Measurements from ENCODE around the gene PCBP3. TPM values are rescaled to one million over a fixed set of nuclear protein-coding genes. Genes with fewer than 3 reads are reported as not detected.
"Not testable (repeated sequence)": the region's sequence is repeated elsewhere in the genome, so short reads cannot be mapped to it uniquely, and the experiment has no call there.

Gene PCBP3
- total RNA-seq, 1 donor from 2014 or later, result 72.7 TPM

- peaks cover 2% of the 10 kb centered on the region for H3K9me3 Mint-ChIP-seq (ENCODE audit: unreplicated experiment)
- peaks cover 2% of the 10 kb centered on the region for H3K27me3 Mint-ChIP-seq (ENCODE audit: unreplicated experiment)
- no peak for TF ChIP-seq CTCF (IDR thresholded peaks at IDR 0.05; ENCODE audit: partially characterized antibody, unreplicated experiment)
- H3K4me1 Mint-ChIP-seq (ENCODE audit: low read depth, unreplicated experiment), result peaks cover 3% of the 10 kb centered on the region
- no peak overlapping the region for H3K27ac Mint-ChIP-seq (ENCODE audit: unreplicated experiment)
- DNase-seq, result no peak
- H3K36me3 Mint-ChIP-seq (ENCODE audit: unreplicated experiment), result peaks cover 19% of the 10 kb centered on the region
- H3K4me3 Mint-ChIP-seq (ENCODE audit: unreplicated experiment), result no peak overlapping the region
These were observed 70.1 kb downstream of the PCBP3 start for GRCh38 chr21:45713613-45714012.

GRCh38 chr21:45715441-45715840, 71.9 kb downstream of the PCBP3 start:
- no peak for DNase-seq
- Mint-ChIP-seq H3K27ac (ENCODE audit: unreplicated experiment) (no peak overlapping the region), H3K36me3 (ENCODE audit: unreplicated experiment) (peaks cover 15% of the 10 kb centered on the region), H3K9me3 (ENCODE audit: unreplicated experiment) (peaks cover 1% of the 10 kb centered on the region), H3K4me1 (ENCODE audit: low read depth, unreplicated experiment) (peaks cover 3% of the 10 kb centered on the region), H3K27me3 (ENCODE audit: unreplicated experiment) (no peaks in the 10 kb centered on the region), H3K4me3 (ENCODE audit: unreplicated experiment) (no peak overlapping the region)
- TF ChIP-seq CTCF (IDR thresholded peaks at IDR 0.05; ENCODE audit: partially characterized antibody, unreplicated experiment), result no peak

GRCh38 chr21:45718413-45718812, 74.9 kb downstream of the PCBP3 start:
- no peaks in the 10 kb centered on the region for H3K9me3 Mint-ChIP-seq (ENCODE audit: unreplicated experiment)
- peaks cover 11% of the 10 kb centered on the region for H3K36me3 Mint-ChIP-seq (ENCODE audit: unreplicated experiment)
- H3K27me3 Mint-ChIP-seq (ENCODE audit: unreplicated experiment), result no peaks in the 10 kb centered on the region
- no peak for DNase-seq
- H3K4me3 Mint-ChIP-seq (ENCODE audit: unreplicated experiment), result no peak overlapping the region
- no peak for TF ChIP-seq CTCF (IDR thresholded peaks at IDR 0.05; ENCODE audit: partially characterized antibody, unreplicated experiment)
- H3K4me1 Mint-ChIP-seq (ENCODE audit: low read depth, unreplicated experiment), result peaks cover 11% of the 10 kb centered on the region
- H3K27ac Mint-ChIP-seq (ENCODE audit: unreplicated experiment), result no peak overlapping the region

GRCh38 chr21:45719177-45719802, 75.8 kb downstream of the PCBP3 start:
- Mint-ChIP-seq H3K27me3 (ENCODE audit: unreplicated experiment) (peaks cover under 1% of the 10 kb centered on the region), H3K9me3 (ENCODE audit: unreplicated experiment) (no peaks in the 10 kb centered on the region), H3K36me3 (ENCODE audit: unreplicated experiment) (peaks cover 11% of the 10 kb centered on the region), H3K4me3 (ENCODE audit: unreplicated experiment) (no peak overlapping the region), H3K4me1 (ENCODE audit: low read depth, unreplicated experiment) (peaks cover 14% of the 10 kb centered on the region), H3K27ac (ENCODE audit: unreplicated experiment) (no peak overlapping the region)
- no peak for DNase-seq
- TF ChIP-seq CTCF (IDR thresholded peaks at IDR 0.05; ENCODE audit: partially characterized antibody, unreplicated experiment), result no peak

- Mint-ChIP-seq H3K4me1 (ENCODE audit: low read depth, unreplicated experiment) (peaks cover 22% of the 10 kb centered on the region), H3K36me3 (ENCODE audit: unreplicated experiment) (peaks cover 11% of the 10 kb centered on the region)
- H3K9me3 Mint-ChIP-seq (ENCODE audit: unreplicated experiment); H3K4me3 Mint-ChIP-seq (ENCODE audit: unreplicated experiment); H3K27ac Mint-ChIP-seq (ENCODE audit: unreplicated experiment); H3K27me3 Mint-ChIP-seq (ENCODE audit: unreplicated experiment); DNase-seq: not testable (repeated sequence)
These were observed 76.7 kb downstream of the PCBP3 start for GRCh38 chr21:45720204-45720603.
